ENCODE measurements around the gene RSAD1. TPM values are rescaled to one million over a fixed set of nuclear protein-coding genes. Genes with fewer than 3 reads are reported as not detected.

The RSAD1 gene
- total RNA-seq, 1 experiment from 2014 or later = 93.9 TPM

DNA sequence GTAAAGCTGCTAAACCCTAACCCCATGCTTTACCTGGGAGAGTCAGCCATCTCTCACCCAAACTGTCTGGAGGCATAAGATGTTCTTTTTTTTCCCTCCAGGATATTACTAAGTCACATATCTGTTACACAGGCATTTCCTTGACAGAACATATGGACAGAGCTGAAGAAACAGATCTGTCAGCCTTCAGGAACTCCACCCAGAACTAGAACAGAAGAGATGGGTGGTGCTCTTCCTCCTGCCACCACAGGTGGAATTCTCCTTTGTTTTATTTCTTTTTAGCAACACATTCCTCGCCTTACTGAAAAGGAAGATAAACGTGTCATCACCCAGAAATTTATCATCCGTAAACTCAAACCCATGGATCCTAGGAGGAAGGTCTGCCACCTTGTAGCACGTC lies 38.4 kb downstream of the RSAD1 start:
- no TSS peak for BruUV-seq (replicated peaks)
- H3K27me3 ChIP-seq (replicated peaks; ENCODE audit: control insufficient read depth, insufficient read depth, low read length) = no peaks in the 10 kb centered on the region
- Mint-ChIP-seq H3K36me3 (ENCODE audit: insufficient read depth, unreplicated experiment) (no peaks in the 10 kb centered on the region), H3K9me3 (ENCODE audit: unreplicated experiment) (no peaks in the 10 kb centered on the region), H3K27ac (ENCODE audit: unreplicated experiment) (no peak overlapping the region), H3K27me3 (ENCODE audit: insufficient read depth, unreplicated experiment) (no peaks in the 10 kb centered on the region), H3K4me3 (ENCODE audit: unreplicated experiment) (no peak overlapping the region), H3K4me1 (ENCODE audit: low read depth, unreplicated experiment) (peaks cover 23% of the 10 kb centered on the region)
- peaks cover 4% of the 10 kb centered on the region; the same call in 1 of the 2 replicates for H3K4me1 ChIP-seq
- CTCF ChIA-PET = interaction anchor here (0.6 to 1.2 kb wide), 3 partner anchors 31 to 58 kb away, joined by 3 to 5 read pairs (median 4); no protein-coding TSS in a partner anchor
- no peak overlapping the region for H3K4me3 ChIP-seq (ENCODE audit: low read depth, low read length)
- no peak for DNase-seq
- no peaks in the 10 kb centered on the region for H3K9me3 ChIP-seq
- TF ChIP-seq, protein P1, sequence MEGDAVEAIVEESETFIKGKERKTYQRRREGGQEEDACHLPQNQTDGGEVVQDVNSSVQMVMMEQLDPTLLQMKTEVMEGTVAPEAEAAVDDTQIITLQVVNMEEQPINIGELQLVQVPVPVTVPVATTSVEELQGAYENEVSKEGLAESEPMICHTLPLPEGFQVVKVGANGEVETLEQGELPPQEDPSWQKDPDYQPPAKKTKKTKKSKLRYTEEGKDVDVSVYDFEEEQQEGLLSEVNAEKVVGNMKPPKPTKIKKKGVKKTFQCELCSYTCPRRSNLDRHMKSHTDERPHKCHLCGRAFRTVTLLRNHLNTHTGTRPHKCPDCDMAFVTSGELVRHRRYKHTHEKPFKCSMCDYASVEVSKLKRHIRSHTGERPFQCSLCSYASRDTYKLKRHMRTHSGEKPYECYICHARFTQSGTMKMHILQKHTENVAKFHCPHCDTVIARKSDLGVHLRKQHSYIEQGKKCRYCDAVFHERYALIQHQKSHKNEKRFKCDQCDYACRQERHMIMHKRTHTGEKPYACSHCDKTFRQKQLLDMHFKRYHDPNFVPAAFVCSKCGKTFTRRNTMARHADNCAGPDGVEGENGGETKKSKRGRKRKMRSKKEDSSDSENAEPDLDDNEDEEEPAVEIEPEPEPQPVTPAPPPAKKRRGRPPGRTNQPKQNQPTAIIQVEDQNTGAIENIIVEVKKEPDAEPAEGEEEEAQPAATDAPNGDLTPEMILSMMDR (IDR thresholded peaks at IDR 0.05; ENCODE audit: insufficient read depth in 1 of 2, low read depth in 1 of 2, low read length in 1 of 2, severe bottlenecking in 1 of 2, unreplicated experiment in 1 of 2) = no peak
- POLR2A ChIA-PET = no interaction called here
- no peaks in the 10 kb centered on the region for H3K36me3 ChIP-seq (ENCODE audit: control insufficient read depth, insufficient read depth, low read length)
- intact Hi-C loops (cut with micrococcal nuclease; ENCODE audit: unreplicated experiment) = loop anchor here (1.0 kb wide), 1 partner anchor 30 kb away; no protein-coding TSS in a partner anchor

DNA sequence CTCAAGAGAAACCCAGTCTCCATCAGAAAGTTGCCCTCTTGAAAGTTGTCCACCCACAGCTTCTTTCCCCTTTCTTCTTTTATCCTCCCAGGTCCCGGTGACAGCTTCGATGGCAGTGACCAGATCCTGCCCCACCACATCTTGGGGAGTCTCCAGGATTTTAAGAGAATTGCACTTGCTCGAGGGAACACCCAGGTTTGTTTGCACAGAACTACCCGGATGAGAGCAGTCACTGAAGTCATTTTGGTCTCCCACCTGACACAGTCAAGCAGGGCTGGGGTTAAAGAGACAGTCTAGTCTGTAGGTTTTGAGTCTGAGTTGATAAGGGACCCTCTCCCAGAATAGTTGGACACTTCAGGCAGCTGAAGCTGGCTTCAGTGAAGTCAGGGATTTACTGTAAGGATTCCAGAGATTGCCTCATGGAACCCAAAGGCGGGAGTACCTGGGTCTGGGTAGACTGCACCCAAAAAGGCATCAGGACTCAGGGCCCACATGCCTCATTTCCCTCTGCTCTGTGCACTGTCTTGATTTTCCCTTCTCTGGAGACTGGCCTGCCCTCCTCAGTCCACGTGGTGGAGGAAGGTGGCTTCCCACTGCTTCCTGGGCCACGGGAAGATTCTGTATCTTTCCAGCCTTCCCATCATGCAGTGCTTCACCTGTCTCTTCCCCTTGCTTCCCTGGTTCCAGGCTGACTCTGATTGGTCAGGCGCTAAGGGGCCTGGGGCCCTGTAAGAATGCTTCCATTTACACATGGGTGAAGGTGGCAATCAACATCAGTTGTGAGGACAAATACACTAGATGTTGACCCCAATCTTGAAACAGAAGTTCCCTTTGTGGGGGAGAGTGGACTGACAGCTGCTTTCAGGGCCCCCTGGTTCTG lies 39.1 kb downstream of the RSAD1 start:
- H3K4me3 ChIP-seq (ENCODE audit: low read depth, low read length) = no peak overlapping the region
- CTCF ChIA-PET = interaction anchor here (0.6 to 1.2 kb wide), 2 partner anchors 31 to 38 kb away, joined by 4 to 5 read pairs; no protein-coding TSS in a partner anchor

DNA sequence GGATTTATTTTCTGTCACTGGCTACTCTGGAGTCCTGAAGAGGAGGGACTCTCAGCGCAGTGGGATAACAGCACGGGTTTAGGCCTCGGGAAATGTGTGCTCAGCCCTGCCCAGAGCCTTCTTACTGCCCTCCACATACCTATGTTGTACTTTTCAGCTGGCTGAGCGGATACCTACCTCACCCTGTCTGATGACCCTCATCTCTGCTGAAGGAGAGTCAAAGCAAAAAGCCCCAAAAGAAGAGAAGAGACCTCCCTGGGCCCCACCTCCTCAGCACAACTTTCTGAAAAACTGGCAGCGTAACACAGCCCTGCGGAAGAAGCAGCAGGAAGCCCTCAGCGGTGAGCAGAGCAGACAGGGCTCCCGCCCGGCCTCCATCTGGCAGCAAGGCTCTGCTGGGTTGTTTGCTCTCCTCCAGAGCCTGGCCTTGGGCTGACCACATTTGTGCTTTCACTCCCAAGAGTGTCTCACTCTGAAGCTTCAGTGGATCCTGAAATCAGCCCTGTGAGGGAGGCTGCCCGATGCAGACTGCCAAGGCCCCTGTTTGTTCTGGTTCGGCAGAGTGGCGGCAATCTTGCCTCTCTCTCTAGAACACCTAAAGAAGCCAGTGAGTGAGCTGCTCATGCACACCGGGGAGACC lies 39.8 kb downstream of the RSAD1 start:
- H3K36me3 Mint-ChIP-seq (ENCODE audit: insufficient read depth, unreplicated experiment) = no peaks in the 10 kb centered on the region
- H3K9me3 ChIP-seq = no peaks in the 10 kb centered on the region
- BruUV-seq (replicated peaks) = no TSS peak
- no peaks in the 10 kb centered on the region for H3K27me3 ChIP-seq (replicated peaks; ENCODE audit: control insufficient read depth, insufficient read depth, low read length)
- CTCF ChIA-PET = no interaction called here
- H3K36me3 ChIP-seq (ENCODE audit: control insufficient read depth, insufficient read depth, low read length) = no peaks in the 10 kb centered on the region
- no peak overlapping the region for H3K4me3 Mint-ChIP-seq (ENCODE audit: unreplicated experiment)
- no peaks in the 10 kb centered on the region for H3K9me3 Mint-ChIP-seq (ENCODE audit: unreplicated experiment)
- TF ChIP-seq, protein P1 (IDR thresholded peaks at IDR 0.05; ENCODE audit: insufficient read depth in 1 of 2, low read depth in 1 of 2, low read length in 1 of 2, severe bottlenecking in 1 of 2, unreplicated experiment in 1 of 2) = no peak
- H3K27me3 Mint-ChIP-seq (ENCODE audit: insufficient read depth, unreplicated experiment) = no peaks in the 10 kb centered on the region
- H3K4me1 ChIP-seq = peaks cover 17% of the 10 kb centered on the region
- no peak overlapping the region for H3K4me3 ChIP-seq (ENCODE audit: low read depth, low read length)
- no peak overlapping the region for H3K27ac Mint-ChIP-seq (ENCODE audit: unreplicated experiment)
- DNase-seq = peak in 1 of 2 experiments; percentile 37
- peaks cover 34% of the 10 kb centered on the region for H3K4me1 Mint-ChIP-seq (ENCODE audit: low read depth, unreplicated experiment)
- POLR2A ChIA-PET = no interaction called here
- intact Hi-C loops (cut with micrococcal nuclease; ENCODE audit: unreplicated experiment) = no loop called here

More for the DNA sequence above, 39.1 kb downstream of the RSAD1 start:
- Histone ChIP-seq H3K4me1 (peaks cover 9% of the 10 kb centered on the region), H3K36me3 (ENCODE audit: control insufficient read depth, insufficient read depth, low read length) (no peaks in the 10 kb centered on the region), H3K27me3 (replicated peaks; ENCODE audit: control insufficient read depth, insufficient read depth, low read length) (no peaks in the 10 kb centered on the region), H3K9me3 (no peaks in the 10 kb centered on the region)
- no peak overlapping the region for H3K4me3 Mint-ChIP-seq (ENCODE audit: unreplicated experiment)
- peak overlapping the region; percentile 12 for H3K27ac Mint-ChIP-seq (ENCODE audit: unreplicated experiment)
- no peaks in the 10 kb centered on the region for H3K9me3 Mint-ChIP-seq (ENCODE audit: unreplicated experiment)
- TF ChIP-seq, protein P1 (IDR thresholded peaks at IDR 0.05; ENCODE audit: insufficient read depth in 1 of 2, low read depth in 1 of 2, low read length in 1 of 2, severe bottlenecking in 1 of 2, unreplicated experiment in 1 of 2) = no peak
- no TSS peak for BruUV-seq (replicated peaks)
- peaks cover 27% of the 10 kb centered on the region for H3K4me1 Mint-ChIP-seq (ENCODE audit: low read depth, unreplicated experiment)
- H3K36me3 Mint-ChIP-seq (ENCODE audit: insufficient read depth, unreplicated experiment) = no peaks in the 10 kb centered on the region
- POLR2A ChIA-PET = no interaction called here
- intact Hi-C loops (cut with micrococcal nuclease; ENCODE audit: unreplicated experiment) = loop anchor here (1.0 kb wide), 1 partner anchor 30 kb away; no protein-coding TSS in a partner anchor
- no peak for DNase-seq
- H3K27me3 Mint-ChIP-seq (ENCODE audit: insufficient read depth, unreplicated experiment) = no peaks in the 10 kb centered on the region

All from Caco-2 (cell line).